GM19351 (cell line): ENCODE data around the gene SOCS6.

Experiments used
- ATAC-seq: cut with Tn5 transposase; IDR thresholded peaks from one replicate; pipeline ENCODE4 v1.9.1; 2021; ENCODE audit warnings: mild to moderate bottlenecking, moderate library complexity; ENCODE audit not compliant: unreplicated experiment

Gene SOCS6

GRCh38 chr18:70288171-70288850, 534 bp upstream of the SOCS6 start:
- peak; percentile 9 for ATAC-seq

- peak; percentile 48 for ATAC-seq
Measured at GRCh38 chr18:70289351-70290312, 787 bp downstream of the SOCS6 start.

- ATAC-seq, result no peak
Measured at GRCh38 chr18:70290482-70291294, 1.8 kb downstream of the SOCS6 start.

GRCh38 chr18:70291295-70291574, 2.4 kb downstream of the SOCS6 start:
- ATAC-seq, result no peak

- ATAC-seq, result no peak
Measured at GRCh38 chr18:70292628-70293027, 3.8 kb downstream of the SOCS6 start.

GRCh38 chr18:70293166-70293565, 4.3 kb downstream of the SOCS6 start:
- ATAC-seq, result peak; percentile 14

- ATAC-seq, result no peak
Measured at GRCh38 chr18:70294471-70295191, 5.8 kb downstream of the SOCS6 start.

- ATAC-seq, result no peak
Measured at GRCh38 chr18:70295192-70296188, 6.6 kb downstream of the SOCS6 start.

- ATAC-seq, result no peak
Measured at GRCh38 chr18:70296289-70296688, 7.4 kb downstream of the SOCS6 start.

GRCh38 chr18:70296781-70297180, 7.9 kb downstream of the SOCS6 start:
- no peak for ATAC-seq

- ATAC-seq, result no peak
Measured at GRCh38 chr18:70299393-70299792, 10.5 kb downstream of the SOCS6 start.

GRCh38 chr18:70301667-70302066, 12.8 kb downstream of the SOCS6 start:
- ATAC-seq, result no peak

GRCh38 chr18:70308555-70309294, 19.9 kb downstream of the SOCS6 start:
- ATAC-seq, result no peak

- no peak for ATAC-seq
Measured at GRCh38 chr18:70310560-70311320, 21.9 kb downstream of the SOCS6 start.

- no peak for ATAC-seq
Measured at GRCh38 chr18:70311726-70312125, 22.9 kb downstream of the SOCS6 start.

GRCh38 chr18:70313640-70314039, 24.8 kb downstream of the SOCS6 start:
- ATAC-seq, result no peak

- ATAC-seq, result no peak
Measured at GRCh38 chr18:70314151-70314782, 25.4 kb downstream of the SOCS6 start.

- no peak for ATAC-seq
Measured at GRCh38 chr18:70319187-70319586, 30.3 kb downstream of the SOCS6 start.
